Cardiac fibroblast (primary cell): Measurements from ENCODE around the gene AREG.
A peak's percentile ranks its signal among the peaks of the same experiment; 100 is the strongest.

Experiments used
- DNase-seq, 2 donors: peaks; one replicate each; pipeline versions ENCODE4 v3.0.0 to v3.0.0-alpha.2; 2010; ENCODE audit warnings: low read depth in 2 of 2
- H3K4me3 ChIP-seq, 2 donors: replicated peaks in 1 of 2; 1 replicate in 1 of 2; 2 replicates in 1 of 2; pipeline ENCODE4 v1.5.1; 2011; ENCODE audit warnings: low read depth in 2 of 2, low read length in 2 of 2, mild to moderate bottlenecking in 2 of 2, moderate library complexity in 1 of 2
- CTCF ChIP-seq: IDR thresholded peaks from one replicate; pipeline ENCODE4 v1.5.1; 2011; ENCODE audit warnings: low read depth, mild to moderate bottlenecking, low read length, inconsistent platforms

Gene AREG

GRCh38 chr4:74428276-74428675 is 16.7 kb upstream of the AREG start:
- H3K4me3 ChIP-seq = no peak overlapping the region
- TF ChIP-seq CTCF = no peak
- DNase-seq = peak; percentile 38 to 78

GRCh38 chr4:74431113-74431826 is 13.7 kb upstream of the AREG start:
- TF ChIP-seq CTCF = no peak
- peak; percentile 91 to 96 for DNase-seq
- no peak overlapping the region for H3K4me3 ChIP-seq

DNA sequence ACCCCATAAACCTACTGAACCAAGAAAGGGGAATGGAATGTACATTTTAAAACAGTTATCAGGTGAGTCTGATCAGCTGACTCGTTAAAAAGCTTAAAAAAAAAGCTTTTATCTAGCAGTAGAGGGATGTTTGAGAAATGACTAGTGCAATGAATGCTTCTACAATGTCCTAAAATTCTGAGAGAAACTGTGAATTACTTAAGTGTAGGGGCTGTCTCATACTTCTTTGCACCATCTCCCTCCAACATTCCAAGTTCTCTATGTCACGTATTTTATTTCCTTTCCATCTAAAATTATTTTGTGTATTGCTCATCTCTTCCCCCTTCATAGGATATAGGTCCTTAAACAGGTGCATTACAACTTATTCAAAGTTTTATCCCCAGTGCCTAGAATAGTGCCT is 11.9 kb upstream of the AREG start:
- peak; percentile 65 to 83 for DNase-seq
- H3K4me3 ChIP-seq = no peak overlapping the region
- no peak for TF ChIP-seq CTCF

DNA sequence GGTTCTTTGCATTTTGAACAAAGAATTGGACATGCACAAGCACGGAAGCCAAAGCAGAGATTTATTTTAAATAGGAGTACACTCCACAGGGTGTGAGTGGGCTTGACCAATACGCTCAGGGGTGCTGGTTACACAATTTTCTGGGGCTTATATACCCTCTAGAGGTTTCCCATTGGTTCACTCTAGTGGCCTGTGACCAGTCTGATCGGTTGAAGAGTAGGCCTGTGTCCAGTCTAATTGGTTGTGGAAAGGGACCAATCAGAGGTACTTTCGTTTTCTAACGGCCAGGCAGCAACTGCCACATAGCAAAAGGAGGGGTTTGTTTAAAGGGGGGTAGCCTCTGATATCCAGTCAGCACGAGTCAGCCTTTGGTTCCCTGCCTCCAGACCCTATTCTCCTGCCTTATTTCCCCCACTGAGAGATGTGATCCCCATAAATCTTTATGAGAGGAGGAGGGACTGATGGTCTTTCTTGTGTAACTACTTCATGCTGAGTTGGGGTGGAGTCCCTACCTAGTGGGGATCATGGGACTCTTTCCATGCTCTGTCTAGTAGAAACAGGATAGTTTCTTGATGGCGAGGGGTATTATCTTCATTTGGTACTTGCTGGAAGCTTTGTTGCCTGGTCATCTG is 11.3 kb upstream of the AREG start:
- TF ChIP-seq CTCF = no peak
- DNase-seq = no peak

GRCh38 chr4:74435296-74435695 is 9.6 kb upstream of the AREG start:
- H3K4me3 ChIP-seq = no peak overlapping the region
- DNase-seq = no peak
- TF ChIP-seq CTCF = no peak

More for the DNA sequence above, 11.3 kb upstream of the AREG start:
- no peak overlapping the region for H3K4me3 ChIP-seq

DNA sequence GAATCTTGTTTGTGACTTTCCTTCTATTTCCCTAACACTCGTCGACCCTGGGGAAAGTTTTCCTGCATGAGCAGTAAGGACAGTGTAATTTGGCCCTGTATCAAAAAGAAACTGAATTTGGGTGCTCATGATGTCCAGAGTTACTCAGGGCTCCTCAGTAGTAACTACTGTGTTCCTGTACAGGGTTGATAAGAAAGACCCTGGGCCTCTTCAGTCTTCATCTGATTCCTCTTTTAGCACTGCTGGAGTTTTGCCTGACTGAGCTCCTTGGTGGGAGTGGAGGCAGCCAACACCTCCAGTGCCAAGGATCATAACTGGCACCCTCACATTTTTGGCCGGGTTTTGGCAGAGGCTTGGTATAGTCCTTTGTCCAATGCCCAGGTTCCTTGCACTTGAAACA is 7.1 kb upstream of the AREG start:
- TF ChIP-seq CTCF = no peak
- no peak overlapping the region for H3K4me3 ChIP-seq
- no peak for DNase-seq

GRCh38 chr4:74438661-74439060 is 6.3 kb upstream of the AREG start:
- no peak for TF ChIP-seq CTCF
- DNase-seq = no peak
- H3K4me3 ChIP-seq = no peak overlapping the region
